D341Med (cell line): ENCODE measurements around the gene IL7R.

Experiments
- DNase-seq: peaks from one replicate; pipeline ENCODE4 v3.0.0; 2012; ENCODE audit warnings: low spot score

Gene IL7R

GRCh38 chr5:35908228-35908627 is 51.5 kb downstream of the IL7R start:
- no peak for DNase-seq

- DNase-seq = no peak
Measured at GRCh38 chr5:35908814-35909213, 52.1 kb downstream of the IL7R start.

GRCh38 chr5:35919191-35919590 is 62.5 kb downstream of the IL7R start:
- DNase-seq = no peak

GRCh38 chr5:35920890-35921289 is 64.2 kb downstream of the IL7R start:
- DNase-seq = no peak

GRCh38 chr5:35921930-35922329 is 65.2 kb downstream of the IL7R start:
- no peak for DNase-seq

GRCh38 chr5:35922468-35922867 is 65.8 kb downstream of the IL7R start:
- DNase-seq = no peak

- no peak for DNase-seq
Measured at GRCh38 chr5:35924122-35924949, 67.6 kb downstream of the IL7R start.

- peak; percentile 66 for DNase-seq
Measured at GRCh38 chr5:35924950-35925722, 68.4 kb downstream of the IL7R start.

GRCh38 chr5:35926389-35927051 is 69.8 kb downstream of the IL7R start:
- peak; percentile 66 for DNase-seq
